HepG2 (cell line): ENCODE measurements around the gene GPR137. TPM values are rescaled to one million over a fixed set of nuclear protein-coding genes. Genes with fewer than 3 reads are reported as not detected.
A peak's percentile ranks its signal among the peaks of the same experiment; 100 is the strongest.

ENCODE experiments used
- AGO2 ChIP-seq: fragments of 200-400 bp; formaldehyde crosslinking; optimal IDR thresholded peaks from 2 replicates; pipeline ENCODE3; 2017; ENCODE audit warnings: mild to moderate bottlenecking, low read depth, low read length, moderate library complexity
- ARID4A ChIP-seq: sonication (generic); formaldehyde crosslinking; IDR thresholded peaks from 2 replicates; pipeline ENCODE4 v1.5.0; 2020; ENCODE audit warnings: mild to moderate bottlenecking, missing genetic modification reagents, borderline replicate concordance
- DR1 ChIP-seq: sonication (generic); formaldehyde crosslinking; IDR thresholded peaks from 2 replicates; pipeline ENCODE4 v1.8.0; 2021; ENCODE audit warnings: mild to moderate bottlenecking, missing genetic modification reagents, inconsistent platforms
- GLI4 ChIP-seq: sonication (generic); formaldehyde crosslinking; IDR thresholded peaks from 2 replicates; pipeline ENCODE4 v1.5.1; 2020; ENCODE audit warnings: missing genetic modification reagents, mild to moderate bottlenecking, moderate library complexity, borderline replicate concordance
- MYPOP ChIP-seq: sonication (generic); formaldehyde crosslinking; IDR thresholded peaks from 2 replicates; pipeline ENCODE4 v1.8.1; 2023; ENCODE audit warnings: mild to moderate bottlenecking, moderate library complexity, missing genetic modification reagents
- REXO4 ChIP-seq: sonication (generic); formaldehyde crosslinking; IDR thresholded peaks from 2 replicates; pipeline ENCODE4 v1.8.0; 2022; ENCODE audit warnings: missing genetic modification reagents, mild to moderate bottlenecking, borderline replicate concordance
- SMAD1 ChIP-seq: sonication (generic); formaldehyde crosslinking; IDR thresholded peaks from 2 replicates; pipeline ENCODE4 v1.4.0; 2020; ENCODE audit warnings: missing genetic modification reagents, low read depth, mild to moderate bottlenecking, borderline replicate concordance
- SNRNP70 ChIP-seq: fragments of 200-400 bp; formaldehyde crosslinking; IDR thresholded peaks from 2 replicates; pipeline ENCODE4 v1.6.1; 2017; ENCODE audit warnings: mild to moderate bottlenecking, low read depth, low read length, moderate library complexity
- ZBTB20 ChIP-seq: sonication (generic); formaldehyde crosslinking; IDR thresholded peaks from 2 replicates; pipeline ENCODE4 v1.8.1; 2023; ENCODE audit warnings: missing genetic modification reagents, low read depth, mild to moderate bottlenecking, borderline replicate concordance
- ZNF44 ChIP-seq: sonication (generic); formaldehyde crosslinking; IDR thresholded peaks from 2 replicates; pipeline ENCODE4 v1.5.1; 2020; ENCODE audit warnings: mild to moderate bottlenecking, missing genetic modification reagents
- ZNF574 ChIP-seq: sonication (generic); formaldehyde crosslinking; IDR thresholded peaks from 2 replicates; pipeline ENCODE4 v1.4.0; 2020; ENCODE audit warnings: missing genetic modification reagents
- ZNF660 ChIP-seq: sonication (generic); formaldehyde crosslinking; IDR thresholded peaks from 2 replicates; pipeline ENCODE4 v1.5.1; 2020; ENCODE audit warnings: mild to moderate bottlenecking, low read depth, missing genetic modification reagents, borderline replicate concordance
- ZNF687 ChIP-seq: sonication (generic); formaldehyde crosslinking; IDR thresholded peaks from 2 replicates; pipeline ENCODE4 v1.5.1; 2020; ENCODE audit warnings: mild to moderate bottlenecking, missing genetic modification reagents, moderate library complexity
- polyA plus RNA-seq, 8 experiments: library from polyadenylated mRNA; depleted of rRNA in 3 of 8; stranded (reverse) in 7 of 8; unstranded in 1 of 8; fragments of >200 nt; fragmentation: Illumina TruSeq in 4 of 8; extraction: Trizol in 4 of 8; gene quantifications; 2 replicates each; pipeline versions ENCODE4 v1.2.1 to v1.2.3, GENCODE V29; 2011 to 2016; ENCODE audit warnings: low read depth in 4 of 8, missing spikeins in 1 of 8, mixed read lengths in 1 of 8; ENCODE audit not compliant: insufficient read depth in 1 of 8
- total RNA-seq, 5 experiments: library from RNA; depleted of rRNA; stranded (reverse); fragments of >200 nt; fragmentation: Illumina TruSeq; extraction: Trizol; gene quantifications; 2 replicates each; pipeline ENCODE4 v1.2.3, GENCODE V29; 2016; ENCODE audit warnings: low read depth in 1 of 5

Gene GPR137
- total and polyA plus RNA-seq, 2 of the 13 experiments (the other 11 are each of a cell fraction or from before 2014, with no cell fraction given): 8.5 to 13.2 TPM

- TF ChIP-seq ZNF687 (CRISPR knock-in tag): peak; percentile 69
- peak; percentile 34; the same call in 1 of the 2 replicates for TF ChIP-seq SMAD1 (CRISPR knock-in tag)
- no peak for TF ChIP-seq SNRNP70
- no peak for TF ChIP-seq ZNF660 (CRISPR knock-in tag)
- no peak for TF ChIP-seq REXO4 (CRISPR knock-in tag)
- TF ChIP-seq ZNF44: peak; percentile 48; the same call in 1 of the 2 replicates
- no peak for TF ChIP-seq ZNF574
- peak; percentile 12 for TF ChIP-seq AGO2
- TF ChIP-seq ARID4A: peak; percentile 77; the same call in 1 of the 2 replicates
- TF ChIP-seq GLI4: no peak
- TF ChIP-seq MYPOP: peak; percentile 41; the same call in 1 of the 2 replicates
- TF ChIP-seq ZBTB20 (CRISPR knock-in tag): 0 out of 2 replicates have a peak, but pooled peaks have one; percentile 9
- 0 out of 2 replicates have a peak, but pooled peaks have one; percentile 25 for TF ChIP-seq DR1 (CRISPR knock-in tag)
Observed at GRCh38 chr11:64284048-64284961, 1.3 kb upstream of the GPR137 start, which contains the start of gene BAD (continued).
